Prostate gland (tissue), 2 donors: ENCODE data around the gene PNMA5. TPM values are rescaled to one million over a fixed set of nuclear protein-coding genes. Genes with fewer than 3 reads are reported as not detected.
"Not testable (repeated sequence)": the region's sequence is repeated elsewhere in the genome, so short reads cannot be mapped to it uniquely, and the experiment has no call there.

Experiments
- DNase-seq: peaks from one replicate; pipeline ENCODE4 v3.0.0-alpha.2; 2019; ENCODE audit warnings: low spot score
- H3K27ac ChIP-seq, 2 donors: fragments of 200-600 bp; sonication (generic); 2 replicates each; pipeline ENCODE4 v1.5.1; 2017 to 2019
- H3K27me3 ChIP-seq: fragments of 200-600 bp; sonication (generic); replicated peaks from 2 replicates; pipeline ENCODE4 v1.5.1; 2019; ENCODE audit not compliant: insufficient read depth
- H3K36me3 ChIP-seq, 2 donors: fragments of 200-600 bp; sonication (generic); 1 replicate in 1 of 2; 2 replicates in 1 of 2; pipeline versions ENCODE4 v1.5.1 to v1.8.1; 2017 to 2019
- H3K4me1 ChIP-seq: fragments of 200-600 bp; sonication (generic); replicated peaks from 2 replicates; pipeline ENCODE4 v1.5.1; 2019
- H3K4me3 ChIP-seq, 2 donors: fragments of 200-600 bp; sonication (generic); 2 replicates each; pipeline ENCODE4 v1.5.1; 2017 to 2019
- H3K9me3 ChIP-seq: fragments of 200-600 bp; sonication (generic); 2 replicates; pipeline ENCODE4 v1.5.1; 2017
- POLR2A ChIP-seq: fragments of 450-650 bp; IDR thresholded peaks from one replicate; pipeline ENCODE4 v1.6.1; 2016; ENCODE audit warnings: antibody characterized with exemption, mild to moderate bottlenecking
- POLR2AphosphoS5 ChIP-seq: sonication (generic); formaldehyde crosslinking; IDR thresholded peaks from one replicate; pipeline ENCODE4 v1.6.1; 2017; ENCODE audit warnings: antibody characterized with exemption
- WGBS: methylation state at CpG from one replicate; pipeline ENCODE4 v1.1.5; 2018; 5-methylcytosine and 5-hydroxymethylcytosine counted together
- intact Hi-C: fragments of 100-400 bp; cut with DNase I; formaldehyde crosslinking; loops from one replicate; pipeline ENCODE4 v1.14.2; 2022
- total RNA-seq, 2 donors: library from RNA; depleted of rRNA; stranded (reverse); fragments of >200 nt; gene quantifications; one replicate each; pipeline ENCODE4 v1.1.0, GENCODE V29; 2016
- TF ChIP-seq, protein P1 (sequence below), 4 experiments: fragments of 200-600 bp in 2 of 4; fragments of 450-650 bp in 2 of 4; sonication (generic) in 2 of 4; IDR thresholded peaks; 1 replicate in 3 of 4; 2 replicates in 1 of 4; pipeline ENCODE4 v1.5.1; 2016 to 2019; ENCODE audit warnings: antibody characterized with exemption in 4 of 4, mild to moderate bottlenecking in 2 of 4, moderate library complexity in 2 of 4

PNMA5 gene
- total RNA-seq, result 1 to 10 TPM in 1 of 2 donors, not detected in 1; 6.5 TPM

- TF ChIP-seq POLR2AphosphoS5 (no peak), POLR2A (no peak)
- TF ChIP-seq, protein P1, sequence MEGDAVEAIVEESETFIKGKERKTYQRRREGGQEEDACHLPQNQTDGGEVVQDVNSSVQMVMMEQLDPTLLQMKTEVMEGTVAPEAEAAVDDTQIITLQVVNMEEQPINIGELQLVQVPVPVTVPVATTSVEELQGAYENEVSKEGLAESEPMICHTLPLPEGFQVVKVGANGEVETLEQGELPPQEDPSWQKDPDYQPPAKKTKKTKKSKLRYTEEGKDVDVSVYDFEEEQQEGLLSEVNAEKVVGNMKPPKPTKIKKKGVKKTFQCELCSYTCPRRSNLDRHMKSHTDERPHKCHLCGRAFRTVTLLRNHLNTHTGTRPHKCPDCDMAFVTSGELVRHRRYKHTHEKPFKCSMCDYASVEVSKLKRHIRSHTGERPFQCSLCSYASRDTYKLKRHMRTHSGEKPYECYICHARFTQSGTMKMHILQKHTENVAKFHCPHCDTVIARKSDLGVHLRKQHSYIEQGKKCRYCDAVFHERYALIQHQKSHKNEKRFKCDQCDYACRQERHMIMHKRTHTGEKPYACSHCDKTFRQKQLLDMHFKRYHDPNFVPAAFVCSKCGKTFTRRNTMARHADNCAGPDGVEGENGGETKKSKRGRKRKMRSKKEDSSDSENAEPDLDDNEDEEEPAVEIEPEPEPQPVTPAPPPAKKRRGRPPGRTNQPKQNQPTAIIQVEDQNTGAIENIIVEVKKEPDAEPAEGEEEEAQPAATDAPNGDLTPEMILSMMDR (IDR thresholded peaks at IDR 0.05), result no peak
Measured at GRCh38 chrX:152993933-152994332, at the start of gene PNMA5. PNMA5 (minus strand) TSS chrX:152994116; CDS start chrX:152991598, 2,518 bp downstream.

DNA sequence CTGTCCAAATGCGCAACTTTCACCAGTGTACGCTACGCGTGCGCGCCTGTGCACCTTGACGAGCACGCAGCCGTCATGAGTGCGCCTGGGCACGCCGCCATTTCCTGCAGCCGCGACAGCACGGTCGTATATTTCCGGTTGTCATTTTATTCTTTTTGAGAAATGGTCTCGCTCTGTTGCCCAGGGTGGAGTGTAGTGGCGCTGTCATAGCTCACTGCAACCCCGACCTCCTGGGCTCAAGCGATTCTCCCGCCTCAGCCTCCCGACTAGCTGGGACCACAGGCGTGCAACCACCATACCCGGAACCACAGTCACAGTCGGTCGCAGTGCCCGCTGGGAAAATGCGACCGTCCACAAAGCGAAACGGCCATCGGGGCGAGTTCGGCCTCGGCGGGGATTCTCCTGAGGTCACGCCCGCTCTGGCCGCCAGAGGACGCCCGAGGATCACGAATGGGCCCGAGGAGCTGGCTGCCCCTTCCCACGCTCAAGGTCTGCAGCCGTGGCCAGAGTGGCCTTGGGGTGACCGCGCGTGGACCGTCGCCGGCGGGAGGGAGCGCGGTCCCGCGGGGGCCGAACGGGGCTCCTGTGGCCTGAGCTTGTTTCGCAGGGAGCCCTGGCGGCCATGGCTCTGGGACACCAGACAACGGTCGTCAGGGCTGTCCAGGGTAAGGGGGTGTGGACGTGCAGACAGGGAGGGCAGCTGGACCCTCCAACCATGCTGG lies 38.6 kb upstream of the PNMA5 start:
- 47% methylated on average over 19 of the region's 64 CpGs for WGBS
- H3K27me3 ChIP-seq, result no peaks in the 10 kb centered on the region
- intact Hi-C loops, result loop anchor here (10.0 kb wide), 1 partner anchor 472 kb away; no protein-coding TSS in a partner anchor

More at GRCh38 chrX:152993933-152994332, at the start of gene PNMA5:
- H3K27ac ChIP-seq, result no peak within 1 kb of the TSS
- H3K4me3 ChIP-seq, result no peak within 1 kb of the TSS
- intact Hi-C loops, result no loop called here
- no peaks in the 10 kb centered on the region for H3K36me3 ChIP-seq
- no peak for DNase-seq
- no peaks in the 10 kb centered on the region for H3K27me3 ChIP-seq
- no peaks in the 10 kb centered on the region for H3K4me1 ChIP-seq
- WGBS, result 90% methylated on average over 6 of the region's 31 CpGs
- H3K9me3 ChIP-seq, result no peaks in the 10 kb centered on the region

DNA sequence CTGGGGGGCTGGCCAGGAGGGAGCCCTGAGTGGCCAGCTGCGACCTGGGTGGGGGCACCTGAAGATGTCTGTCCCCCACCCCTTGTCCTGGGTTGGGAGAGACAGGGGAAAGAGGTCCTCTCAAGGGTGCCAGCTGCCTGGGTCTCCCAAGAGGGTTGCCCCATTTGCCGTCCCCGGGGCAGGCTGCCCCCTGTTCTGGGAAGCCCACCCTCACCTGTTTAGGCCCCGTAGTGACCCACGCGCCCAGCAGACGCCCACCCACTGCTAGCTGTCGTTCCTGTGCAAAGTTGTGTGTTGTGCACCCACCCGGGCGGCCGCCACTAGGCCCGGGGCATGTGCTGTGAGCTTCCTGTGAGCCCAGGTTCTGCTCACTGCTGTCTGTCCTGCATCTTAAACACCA lies 36.9 kb upstream of the PNMA5 start:
- Histone ChIP-seq H3K27me3 (no peaks in the 10 kb centered on the region), H3K4me3 (no peak overlapping the region), H3K36me3 (no peaks in the 10 kb centered on the region), H3K4me1 (no peaks in the 10 kb centered on the region), H3K27ac (no peak overlapping the region), H3K9me3 (no peaks in the 10 kb centered on the region)
- no peak for TF ChIP-seq POLR2A
- TF ChIP-seq, protein P1 (IDR thresholded peaks at IDR 0.05), result no peak
- TF ChIP-seq POLR2AphosphoS5, result no peak
- intact Hi-C loops, result loop anchor here (10.0 kb wide), 1 partner anchor 474 kb away; no protein-coding TSS in a partner anchor
- DNase-seq, result no peak
- WGBS, result 100% methylated on average over 1 of the region's 12 CpGs

More for the DNA sequence above, 38.6 kb upstream of the PNMA5 start:
- TF ChIP-seq POLR2A, result no peak
- TF ChIP-seq, protein P1 (IDR thresholded peaks at IDR 0.05), result peak; percentile 47 to 89 (median 72)
- TF ChIP-seq POLR2AphosphoS5, result peak; percentile 23
- no peaks in the 10 kb centered on the region for H3K9me3 ChIP-seq
- H3K4me1 ChIP-seq, result no peaks in the 10 kb centered on the region
- H3K4me3 ChIP-seq, result peak overlapping the region; percentile 10 to 12
- no peaks in the 10 kb centered on the region for H3K36me3 ChIP-seq
- DNase-seq, result peak; percentile 27
- H3K27ac ChIP-seq, result no peak overlapping the region

GRCh38 chrX:153029875-153030274 lies 36.0 kb upstream of the PNMA5 start:
- no peaks in the 10 kb centered on the region for H3K9me3 ChIP-seq
- no peaks in the 10 kb centered on the region for H3K27me3 ChIP-seq
- no CpG with 5 or more reads among the region's 11 CpGs for WGBS
- H3K36me3 ChIP-seq, result no peaks in the 10 kb centered on the region
- H3K4me1 ChIP-seq, result no peaks in the 10 kb centered on the region
- intact Hi-C loops, result loop anchor here (10.0 kb wide), 1 partner anchor 475 kb away; no protein-coding TSS in a partner anchor
- no peak overlapping the region for H3K4me3 ChIP-seq
- no peak for TF ChIP-seq POLR2A
- no peak for TF ChIP-seq POLR2AphosphoS5
- TF ChIP-seq, protein P1 (IDR thresholded peaks at IDR 0.05), result no peak
- H3K27ac ChIP-seq, result no peak overlapping the region
- no peak for DNase-seq

- Histone ChIP-seq H3K9me3 (no peaks in the 10 kb centered on the region), H3K36me3 (no peaks in the 10 kb centered on the region), H3K27me3 (no peaks in the 10 kb centered on the region), H3K4me1 (no peaks in the 10 kb centered on the region), H3K27ac (no peak overlapping the region), H3K4me3 (no peak overlapping the region)
- intact Hi-C loops, result no loop called here
- DNase-seq, result no peak
- no peak for TF ChIP-seq POLR2A
- TF ChIP-seq, protein P1 (IDR thresholded peaks at IDR 0.05), result no peak
- no peak for TF ChIP-seq POLR2AphosphoS5
- 45% methylated on average over 2 of the region's 2 CpGs for WGBS
Measured at GRCh38 chrX:153029162-153029561, 35.2 kb upstream of the PNMA5 start.

- H3K27me3 ChIP-seq, DNase-seq, H3K4me3 ChIP-seq, H3K36me3 ChIP-seq, intact Hi-C loops, H3K27ac ChIP-seq, H3K4me1 ChIP-seq, H3K9me3 ChIP-seq: not testable (repeated sequence)
- 92% methylated on average over 1 of the region's 11 CpGs for WGBS
Measured at GRCh38 chrX:153028487-153028886, 34.6 kb upstream of the PNMA5 start.

DNA sequence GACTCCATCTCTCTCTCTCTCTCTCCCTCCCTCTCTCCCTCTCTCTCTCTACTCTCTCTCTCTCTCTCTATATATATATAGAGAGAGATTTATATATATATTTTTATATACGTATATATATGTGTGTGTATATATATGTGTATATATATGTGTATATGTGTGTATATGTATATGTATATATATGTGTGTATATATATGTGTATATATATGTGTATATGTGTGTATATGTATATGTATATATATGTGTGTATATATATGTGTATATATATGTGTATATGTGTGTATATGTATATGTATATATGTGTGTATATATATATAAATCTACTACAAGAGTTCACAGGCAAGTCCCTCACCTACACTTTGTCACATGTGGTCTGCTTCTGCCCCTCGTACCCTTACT lies 32.6 kb upstream of the PNMA5 start:
- DNase-seq, H3K9me3 ChIP-seq, H3K27me3 ChIP-seq, intact Hi-C loops, H3K36me3 ChIP-seq, H3K4me3 ChIP-seq, H3K27ac ChIP-seq, H3K4me1 ChIP-seq: not testable (repeated sequence)
- WGBS, result 52% methylated on average over 2 of the region's 2 CpGs
